Measurements from ENCODE around the gene AP5Z1.

Gene AP5Z1

DNA sequence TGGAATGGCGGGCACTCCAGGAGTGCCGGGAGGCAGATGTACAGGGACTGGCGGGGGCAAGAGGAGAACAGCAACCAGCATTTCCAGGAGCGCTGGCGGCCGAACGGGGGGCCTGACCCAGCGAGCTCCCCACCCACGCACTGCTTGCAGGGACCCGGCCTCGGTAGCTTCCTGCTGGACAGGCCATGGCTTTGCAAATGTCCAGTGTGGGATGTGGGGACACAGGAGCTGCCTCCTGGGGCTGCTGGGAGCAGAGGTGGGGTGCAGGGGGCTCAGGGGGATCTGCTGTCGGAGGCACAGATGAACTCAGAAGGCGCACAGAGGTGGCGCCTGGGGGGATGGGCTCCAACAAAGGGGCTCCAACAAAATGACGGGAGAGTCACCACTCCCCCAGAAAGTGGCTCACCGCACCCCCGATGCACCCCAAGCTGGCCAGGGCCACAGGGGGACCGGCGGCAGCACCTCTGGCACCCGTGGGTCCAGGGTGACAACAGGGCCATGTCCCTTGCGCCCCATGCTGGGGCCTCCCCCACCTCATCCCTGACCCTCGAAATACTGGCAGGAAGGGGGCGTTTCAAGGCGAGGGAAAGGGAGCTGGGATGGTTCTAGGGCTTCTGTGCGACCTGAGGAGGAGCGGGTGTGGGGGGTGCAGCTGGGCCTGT is 41.1 kb downstream of the AP5Z1 start:
- in situ Hi-C loops (cut with HindIII; ENCODE audit: low sequenced_read_pairs) = no loop called here
- H3K4me3 ChIP-seq (ENCODE audit: low read depth, low read length) = no peak overlapping the region
- TF ChIP-seq, protein P1, sequence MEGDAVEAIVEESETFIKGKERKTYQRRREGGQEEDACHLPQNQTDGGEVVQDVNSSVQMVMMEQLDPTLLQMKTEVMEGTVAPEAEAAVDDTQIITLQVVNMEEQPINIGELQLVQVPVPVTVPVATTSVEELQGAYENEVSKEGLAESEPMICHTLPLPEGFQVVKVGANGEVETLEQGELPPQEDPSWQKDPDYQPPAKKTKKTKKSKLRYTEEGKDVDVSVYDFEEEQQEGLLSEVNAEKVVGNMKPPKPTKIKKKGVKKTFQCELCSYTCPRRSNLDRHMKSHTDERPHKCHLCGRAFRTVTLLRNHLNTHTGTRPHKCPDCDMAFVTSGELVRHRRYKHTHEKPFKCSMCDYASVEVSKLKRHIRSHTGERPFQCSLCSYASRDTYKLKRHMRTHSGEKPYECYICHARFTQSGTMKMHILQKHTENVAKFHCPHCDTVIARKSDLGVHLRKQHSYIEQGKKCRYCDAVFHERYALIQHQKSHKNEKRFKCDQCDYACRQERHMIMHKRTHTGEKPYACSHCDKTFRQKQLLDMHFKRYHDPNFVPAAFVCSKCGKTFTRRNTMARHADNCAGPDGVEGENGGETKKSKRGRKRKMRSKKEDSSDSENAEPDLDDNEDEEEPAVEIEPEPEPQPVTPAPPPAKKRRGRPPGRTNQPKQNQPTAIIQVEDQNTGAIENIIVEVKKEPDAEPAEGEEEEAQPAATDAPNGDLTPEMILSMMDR (IDR thresholded peaks at IDR 0.05; ENCODE audit: low read depth, low read length) = no peak
- no peak for DNase-seq (ENCODE audit: low read depth, low spot score)

DNA sequence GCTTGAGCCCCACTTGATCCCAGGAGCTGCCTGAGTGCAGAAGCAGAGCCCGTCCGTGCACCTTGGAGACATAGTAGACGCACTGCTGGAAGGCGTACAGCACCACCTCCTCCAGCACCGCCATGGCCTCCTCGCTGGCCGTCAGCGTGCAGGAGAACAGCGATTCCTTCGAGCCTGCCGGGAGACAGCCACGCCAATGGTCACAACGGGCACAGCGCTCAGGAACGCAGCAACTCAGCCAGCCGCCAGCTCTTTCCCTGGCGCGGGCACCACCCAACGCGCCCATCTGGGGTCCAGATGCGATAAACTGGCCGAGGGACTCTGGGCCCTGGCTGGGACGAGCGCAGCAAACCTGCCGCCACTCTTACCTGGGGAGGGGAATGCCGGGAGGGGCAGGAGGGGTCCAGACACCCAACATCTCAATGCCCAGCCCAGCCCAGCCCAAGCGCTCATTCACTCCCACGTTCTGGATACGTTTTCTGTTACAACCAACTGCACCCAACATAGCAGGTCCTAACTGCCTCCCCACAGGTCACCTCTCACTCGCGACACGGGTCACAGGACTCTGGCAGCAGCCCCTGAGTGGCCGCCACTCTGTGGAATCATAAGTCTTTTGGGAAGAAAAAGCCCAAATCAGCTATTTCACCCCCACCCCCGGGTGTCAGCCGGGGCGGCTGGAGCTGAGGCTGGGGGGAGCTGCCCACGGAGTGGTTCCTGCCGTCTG is 41.9 kb downstream of the AP5Z1 start:
- H3K4me3 ChIP-seq (ENCODE audit: low read depth, low read length) = no peak overlapping the region
- TF ChIP-seq, protein P1 (IDR thresholded peaks at IDR 0.05; ENCODE audit: low read depth, low read length) = no peak
- in situ Hi-C loops (cut with HindIII; ENCODE audit: low sequenced_read_pairs) = no loop called here
- no peak for DNase-seq (ENCODE audit: low read depth, low spot score)

DNA sequence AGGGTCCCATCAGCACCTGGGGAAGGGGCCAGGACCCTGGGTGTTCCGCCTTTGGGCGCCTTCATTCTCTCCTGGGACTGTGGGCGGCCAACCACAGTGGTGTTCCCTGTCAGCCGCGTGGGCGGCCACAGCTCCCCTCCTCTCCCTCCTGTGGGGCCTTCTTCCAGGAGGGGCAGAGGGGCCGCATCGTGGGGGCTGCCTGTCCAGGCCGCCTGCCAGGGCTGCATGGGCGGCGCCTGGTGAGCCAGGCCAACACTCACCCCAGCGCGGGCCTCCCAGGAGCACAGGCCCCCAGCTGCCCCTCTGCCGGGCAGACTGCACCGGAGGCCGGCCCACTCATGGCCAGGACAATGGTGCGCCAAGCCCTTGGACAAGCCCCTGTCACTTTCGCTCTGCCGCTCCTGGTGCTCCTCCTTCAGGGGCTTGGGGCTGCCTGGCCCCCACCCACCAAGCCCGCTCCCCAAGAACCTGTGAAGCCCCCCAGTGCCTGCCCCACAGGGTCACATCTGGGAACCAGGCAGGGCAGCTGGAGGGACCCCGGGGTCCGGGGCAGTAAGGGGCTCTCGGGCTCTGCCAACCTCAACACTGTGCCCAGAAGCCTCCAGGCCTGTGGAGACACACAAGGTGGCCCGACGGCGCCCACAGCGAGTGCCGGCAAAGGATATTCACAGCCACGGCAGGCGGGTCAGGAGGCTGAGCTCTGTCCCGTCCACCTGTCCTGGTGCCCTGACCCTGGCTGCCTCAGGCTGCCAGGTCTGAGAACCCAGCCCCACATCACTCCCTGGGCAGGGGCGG is 42.8 kb downstream of the AP5Z1 start:
- no peak overlapping the region for H3K4me3 ChIP-seq (ENCODE audit: low read depth, low read length)
- in situ Hi-C loops (cut with HindIII; ENCODE audit: low sequenced_read_pairs) = no loop called here
- DNase-seq (ENCODE audit: low read depth, low spot score) = no peak
- TF ChIP-seq, protein P1 (IDR thresholded peaks at IDR 0.05; ENCODE audit: low read depth, low read length) = no peak

DNA sequence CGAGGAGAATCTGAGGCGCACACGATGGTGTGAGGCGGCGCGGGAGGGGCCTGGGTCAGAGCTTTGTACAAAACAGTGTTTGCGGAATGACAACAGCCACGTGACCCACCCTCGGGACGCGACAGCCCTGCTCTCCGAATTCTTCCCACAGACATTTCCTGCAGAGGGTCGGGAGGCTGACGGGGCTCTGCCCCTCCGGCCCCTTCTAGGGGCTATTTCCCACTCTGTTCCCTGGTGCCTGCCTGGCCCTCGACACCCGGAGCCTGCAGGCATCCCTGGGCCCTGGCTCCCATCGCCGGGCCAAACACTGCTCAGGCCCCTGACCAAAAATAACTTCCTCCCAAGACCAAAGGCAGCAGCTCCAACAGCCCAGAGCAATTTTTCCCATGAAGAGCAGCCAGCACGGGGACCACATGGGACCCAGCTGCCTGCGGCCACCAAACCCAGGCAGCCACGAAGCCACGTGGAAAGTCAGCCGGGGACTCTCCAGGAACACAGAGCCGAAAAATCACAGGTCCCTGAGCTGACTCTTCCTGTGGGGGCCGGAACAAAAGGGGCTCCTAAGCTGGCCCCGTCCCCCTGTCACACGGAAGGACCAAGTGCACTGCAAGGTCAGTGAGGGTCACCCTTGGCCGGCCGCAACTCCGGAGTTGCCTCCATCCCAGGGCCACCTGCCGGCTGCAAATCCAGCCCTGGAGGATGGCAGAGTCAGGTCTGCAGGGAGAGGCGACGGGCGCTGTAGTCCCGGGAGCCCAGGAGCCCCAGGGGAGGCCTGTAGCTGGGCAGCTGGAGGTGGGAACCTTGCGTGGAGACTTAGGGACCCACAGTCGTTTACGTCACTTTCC is 44.4 kb downstream of the AP5Z1 start:
- in situ Hi-C loops (cut with HindIII; ENCODE audit: low sequenced_read_pairs) = no loop called here
- H3K4me3 ChIP-seq (ENCODE audit: low read depth, low read length) = no peak overlapping the region
- TF ChIP-seq, protein P1 (IDR thresholded peaks at IDR 0.05; ENCODE audit: low read depth, low read length) = no peak
- no peak for DNase-seq (ENCODE audit: low read depth, low spot score)

DNA sequence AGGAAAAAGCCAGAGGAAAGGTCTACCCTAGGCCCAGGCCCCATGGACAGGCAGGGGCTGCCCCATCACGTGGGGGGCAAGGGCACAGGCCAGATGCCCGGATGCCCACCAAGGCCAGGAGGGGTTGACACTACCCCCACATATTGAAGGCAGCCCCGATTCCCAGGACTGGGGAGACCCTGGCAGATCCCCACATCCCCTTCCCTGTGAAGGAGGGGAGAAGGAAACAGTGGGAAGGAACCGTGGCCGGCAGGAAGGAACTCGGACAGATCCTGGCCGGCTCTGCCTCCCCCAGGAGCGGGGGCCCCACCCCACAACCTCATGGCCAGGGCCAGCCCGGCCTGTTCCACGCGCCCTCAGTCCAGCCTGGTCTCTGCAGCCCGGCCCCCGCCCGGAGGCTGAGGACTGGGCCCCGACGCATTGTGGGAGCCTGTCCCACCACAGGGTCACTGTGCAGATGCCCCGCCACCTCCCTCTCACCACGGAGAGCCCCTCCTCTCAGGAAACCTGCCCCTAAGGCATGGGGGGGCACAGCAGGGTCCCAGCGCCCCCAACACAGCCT is 45.1 kb downstream of the AP5Z1 start:
- in situ Hi-C loops (cut with HindIII; ENCODE audit: low sequenced_read_pairs) = no loop called here
- no peak for DNase-seq (ENCODE audit: low read depth, low spot score)
- TF ChIP-seq, protein P1 (IDR thresholded peaks at IDR 0.05; ENCODE audit: low read depth, low read length) = no peak
- no peak overlapping the region for H3K4me3 ChIP-seq (ENCODE audit: low read depth, low read length)

All from astrocyte of the spinal cord (primary cell).